GM21360 (cell line): ENCODE data around the gene COMT.

ENCODE experiments used
- ATAC-seq: cut with Tn5 transposase; IDR thresholded peaks from one replicate; pipeline ENCODE4 v1.9.1; 2021; ENCODE audit warnings: mild to moderate bottlenecking, moderate library complexity; ENCODE audit not compliant: unreplicated experiment

COMT gene

GRCh38 chr22:19967850-19968449 lies 26.4 kb downstream of the COMT start:
- no peak for ATAC-seq

- no peak for ATAC-seq
Measured at GRCh38 chr22:19968450-19968891, 26.9 kb downstream of the COMT start.

- ATAC-seq: no peak
Measured at GRCh38 chr22:19969141-19969928, 27.8 kb downstream of the COMT start.

- no peak for ATAC-seq
Measured at GRCh38 chr22:19970031-19970478, 28.5 kb downstream of the COMT start.

- no peak for ATAC-seq
Measured at GRCh38 chr22:19970479-19971275, 29.1 kb downstream of the COMT start.

GRCh38 chr22:19971276-19972124 lies 29.9 kb downstream of the COMT start:
- ATAC-seq: no peak

GRCh38 chr22:19972251-19972650 lies 30.7 kb downstream of the COMT start:
- ATAC-seq: no peak

GRCh38 chr22:19972652-19973550 lies 31.3 kb downstream of the COMT start:
- no peak for ATAC-seq

GRCh38 chr22:19973551-19974267 lies 32.1 kb downstream of the COMT start:
- no peak for ATAC-seq

- ATAC-seq: no peak
Measured at GRCh38 chr22:19974268-19974861, 32.8 kb downstream of the COMT start.

- ATAC-seq: no peak
Measured at GRCh38 chr22:19974935-19975706, 33.5 kb downstream of the COMT start.

GRCh38 chr22:19975707-19976035 lies 34.1 kb downstream of the COMT start:
- no peak for ATAC-seq

- ATAC-seq: no peak
Measured at GRCh38 chr22:19976671-19977070, 35.1 kb downstream of the COMT start.

- ATAC-seq: no peak
Measured at GRCh38 chr22:19977296-19978243, 36.0 kb downstream of the COMT start.

- ATAC-seq: no peak
Measured at GRCh38 chr22:19978748-19979147, 37.2 kb downstream of the COMT start.

GRCh38 chr22:19979712-19980493 lies 38.3 kb downstream of the COMT start:
- no peak for ATAC-seq
